ENCODE data around the gene CARD11.

Gene CARD11

GRCh38 chr7:3013975-3014792 is 29.5 kb downstream of the CARD11 start:
- no peak for DNase-seq

- no peak for DNase-seq
Observed at GRCh38 chr7:3011211-3011852, 32.3 kb downstream of the CARD11 start.

GRCh38 chr7:3010161-3010560 is 33.5 kb downstream of the CARD11 start:
- no peak for DNase-seq

DNA sequence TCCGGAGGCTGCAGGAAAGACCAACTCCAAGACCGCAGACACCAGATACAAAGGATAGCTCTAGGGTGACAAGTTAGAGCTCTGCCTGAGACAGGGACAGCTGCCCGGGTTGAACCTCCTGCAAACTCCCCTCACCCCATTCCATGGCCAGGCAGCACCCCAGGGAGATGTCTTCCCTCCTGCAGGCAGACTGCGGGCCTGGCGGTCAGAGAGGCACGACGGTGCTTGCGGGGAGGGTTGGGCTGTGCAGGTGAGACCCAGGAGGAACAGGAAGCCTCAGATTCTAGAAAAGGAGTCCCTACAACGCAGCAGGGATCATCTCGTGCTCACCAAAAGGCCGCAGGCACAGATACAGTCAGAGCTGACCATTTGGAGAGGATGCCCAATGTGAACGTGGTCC is 34.6 kb downstream of the CARD11 start:
- DNase-seq, result no peak

DNA sequence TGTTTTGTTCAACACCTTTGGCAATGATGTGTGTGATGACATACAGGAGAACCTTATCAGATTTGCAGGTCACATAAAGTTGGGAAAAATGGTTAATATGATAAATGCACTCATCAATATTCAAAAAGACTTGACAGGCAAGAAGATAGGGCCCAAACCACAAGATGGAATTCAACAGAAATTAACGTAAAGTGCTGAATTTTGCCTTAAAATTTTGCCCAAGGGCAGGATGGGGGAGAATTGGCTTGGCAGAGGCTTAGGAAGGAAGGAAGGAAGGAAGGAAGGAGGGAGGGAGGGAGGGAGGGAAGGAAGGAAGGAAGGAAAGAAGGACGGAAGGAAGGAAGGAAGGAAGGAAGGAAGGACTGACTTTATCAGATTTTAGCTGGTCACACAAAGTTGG is 35.3 kb downstream of the CARD11 start:
- no peak for DNase-seq

- DNase-seq, result no peak
Observed at GRCh38 chr7:3007696-3008095, 36.0 kb downstream of the CARD11 start.

DNA sequence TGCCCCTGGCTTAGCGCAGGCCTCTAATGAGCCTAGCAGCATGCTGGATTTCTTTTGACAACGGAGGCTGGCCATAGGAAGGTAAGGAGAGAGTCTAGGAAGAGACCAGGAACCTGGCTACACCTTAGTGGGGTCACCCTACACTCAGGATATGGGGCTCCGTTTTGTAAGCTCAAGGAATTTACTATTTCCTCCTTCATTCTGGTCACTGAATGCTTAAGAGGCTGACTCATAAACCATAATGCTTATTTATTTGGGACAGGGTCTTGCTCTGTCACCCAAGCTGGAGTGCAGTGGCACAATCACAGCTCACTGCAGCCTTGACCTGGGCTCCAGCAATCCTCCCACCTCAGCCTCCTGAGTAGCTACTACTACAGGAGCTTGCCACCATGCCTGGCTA is 38.4 kb downstream of the CARD11 start:
- no peak for DNase-seq

- DNase-seq, result no peak
Observed at GRCh38 chr7:3003936-3004335, 39.7 kb downstream of the CARD11 start.

- no peak for DNase-seq
Observed at GRCh38 chr7:3002631-3003030, 41.0 kb downstream of the CARD11 start.

DNA sequence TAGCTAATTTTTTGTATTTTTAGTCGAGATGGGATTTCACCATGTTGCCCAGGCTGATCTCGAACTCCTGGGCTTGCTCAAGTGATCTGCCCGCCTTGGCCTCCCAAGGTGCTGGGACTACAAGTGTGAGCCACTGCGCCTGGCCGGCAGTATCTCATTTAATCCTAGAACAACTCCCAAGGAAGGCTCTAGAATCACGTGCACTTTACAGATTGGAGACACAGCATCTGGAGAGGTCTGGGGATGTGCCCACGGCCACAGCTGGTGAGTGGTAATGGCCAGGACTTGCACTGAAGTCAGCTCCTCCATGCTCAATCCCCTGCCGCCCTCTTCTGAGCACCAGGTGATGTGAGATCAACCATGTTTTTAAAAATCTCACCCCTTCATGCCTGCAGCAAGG is 43.1 kb downstream of the CARD11 start:
- no peak for DNase-seq

DNA sequence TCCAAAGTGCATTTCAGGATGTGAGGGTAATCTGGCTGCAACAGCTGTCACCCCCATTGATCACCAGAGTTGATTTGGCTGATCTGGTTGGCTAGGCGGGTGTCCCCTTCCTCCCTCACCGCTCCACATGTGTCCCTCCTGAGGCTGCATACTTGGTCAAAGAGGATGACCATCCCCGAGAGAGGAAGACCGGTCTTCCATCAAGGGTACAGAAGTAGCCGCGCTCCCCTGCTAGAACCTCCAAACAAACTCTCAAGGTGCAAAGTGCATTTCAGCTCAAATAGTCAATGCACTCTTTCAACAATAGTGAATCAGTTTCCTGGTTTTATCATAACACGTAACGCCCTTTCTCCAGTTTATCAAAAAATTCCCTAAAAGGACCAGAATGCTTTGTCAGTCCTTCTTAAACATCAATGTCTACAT is 44.6 kb downstream of the CARD11 start:
- DNase-seq, result no peak

DNA sequence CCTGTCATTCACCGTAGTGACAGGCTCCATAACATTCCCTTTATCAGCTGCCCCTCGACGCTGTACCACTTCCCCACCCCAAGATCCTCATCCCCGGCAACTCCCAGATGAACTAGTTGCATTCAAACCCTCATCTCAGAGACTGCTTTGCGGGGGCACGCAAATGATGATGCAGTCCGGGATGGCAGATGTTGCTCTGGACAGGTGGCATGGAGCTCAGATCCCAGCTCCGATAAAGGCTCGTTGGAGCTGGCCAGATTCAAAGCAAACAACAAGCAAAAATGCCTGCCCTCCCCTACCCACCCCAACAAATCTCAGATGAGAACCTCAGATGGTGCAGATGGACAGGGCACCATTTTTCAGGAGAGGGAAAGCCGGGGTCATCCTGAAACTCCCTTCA is 46.7 kb downstream of the CARD11 start:
- DNase-seq, result no peak

- no peak for DNase-seq
Observed at GRCh38 chr7:2996141-2996540, 47.5 kb downstream of the CARD11 start.

GRCh38 chr7:2993868-2994267 is 49.8 kb downstream of the CARD11 start:
- peak; percentile 9 for DNase-seq

- no peak for DNase-seq
Observed at GRCh38 chr7:2993396-2993795, 50.3 kb downstream of the CARD11 start.

DNA sequence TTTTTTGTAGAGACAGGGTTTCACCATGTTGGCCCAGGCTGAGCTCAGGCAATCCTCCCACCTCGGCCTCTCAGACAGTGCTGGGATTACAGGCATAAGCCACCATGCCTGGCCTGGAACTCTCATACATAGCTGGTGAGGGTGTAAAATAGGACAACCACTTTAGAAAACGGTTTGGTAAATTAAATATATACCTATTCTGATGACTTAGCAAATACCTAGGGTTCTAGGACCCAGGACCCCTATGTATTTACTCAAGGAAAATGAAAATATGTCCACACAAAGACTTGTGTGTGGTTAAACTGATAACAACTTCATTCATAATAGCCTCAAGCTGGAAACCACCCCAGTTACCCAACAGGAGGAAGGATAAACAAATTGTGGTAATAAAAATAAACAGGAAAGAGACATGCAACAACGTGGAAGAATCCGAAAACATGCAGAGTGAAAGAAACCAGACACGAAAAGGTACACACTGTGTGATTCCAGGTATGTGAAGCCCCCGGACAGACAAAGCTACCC is 52.7 kb downstream of the CARD11 start:
- no peak for DNase-seq

- DNase-seq, result no peak
Observed at GRCh38 chr7:2986561-2986960, 57.1 kb downstream of the CARD11 start.

GRCh38 chr7:2985866-2986265 is 57.8 kb downstream of the CARD11 start:
- DNase-seq, result no peak

DNA sequence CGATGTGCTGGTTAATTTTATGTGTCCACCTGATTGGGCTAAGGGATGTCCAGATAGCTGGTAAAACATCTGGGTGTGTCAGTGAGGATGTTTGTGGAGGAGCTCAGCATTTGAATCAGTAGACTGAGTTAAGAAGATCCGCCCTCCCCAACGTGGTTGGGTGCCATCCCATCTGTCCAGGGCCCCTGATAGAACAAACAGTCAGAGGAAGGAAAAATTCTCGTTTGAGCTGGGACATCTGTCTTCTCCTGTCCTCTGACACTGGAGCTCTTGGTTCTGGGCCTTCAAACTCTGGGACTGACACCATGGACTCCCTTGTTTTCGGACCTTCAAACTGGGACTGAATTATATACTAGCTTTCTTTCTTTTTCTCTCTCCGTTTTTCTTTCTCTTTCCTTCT is 59.6 kb downstream of the CARD11 start:
- no peak for DNase-seq

DNA sequence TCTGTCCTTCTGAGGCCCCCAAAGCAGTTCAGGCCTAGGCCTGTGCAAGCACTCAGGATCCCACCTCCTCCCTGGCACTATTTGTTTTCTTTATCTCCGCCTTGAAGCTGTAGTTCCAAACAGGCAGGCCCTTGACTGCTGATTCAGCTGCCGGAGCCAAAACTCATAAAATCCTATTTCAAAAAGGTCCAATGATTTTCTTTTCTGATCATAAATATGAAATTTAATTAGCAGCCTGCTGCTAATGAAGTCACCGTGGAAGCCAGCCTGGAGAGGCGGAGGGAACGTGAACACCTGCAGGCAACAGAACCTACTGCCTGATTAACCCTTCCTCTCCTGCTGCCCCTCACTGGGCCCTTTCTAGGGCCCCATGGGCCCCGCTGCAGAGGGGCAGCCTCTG is 60.1 kb downstream of the CARD11 start:
- DNase-seq, result no peak

DNA sequence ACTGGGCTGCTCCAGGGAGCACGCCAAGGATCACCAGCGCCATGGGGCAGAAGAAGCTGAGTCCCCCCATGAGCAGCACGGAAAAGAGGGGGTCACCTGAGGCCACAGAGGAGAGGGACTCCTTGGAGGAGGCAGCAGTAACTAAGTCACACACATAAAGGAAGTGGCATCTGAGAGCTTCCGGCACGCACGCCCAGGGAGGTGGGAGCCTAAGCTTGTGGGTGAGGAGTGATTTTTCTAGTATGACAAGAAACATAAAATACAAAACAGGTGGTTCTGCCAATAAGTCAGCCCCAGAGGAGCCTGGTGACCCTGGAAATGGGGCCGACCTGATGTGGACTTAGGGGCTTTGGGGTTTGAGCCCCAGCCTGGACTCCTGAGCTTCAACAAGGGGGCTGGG is 60.8 kb downstream of the CARD11 start:
- no peak for DNase-seq

- no peak for DNase-seq
Observed at GRCh38 chr7:2982401-2982800, 61.3 kb downstream of the CARD11 start.

- no peak for DNase-seq
Observed at GRCh38 chr7:2981103-2981480, 62.6 kb downstream of the CARD11 start.

- DNase-seq, result no peak
Observed at GRCh38 chr7:2980401-2981102, 63.1 kb downstream of the CARD11 start.

Data from eye (tissue), 1 donor.